ENCODE data around the gene ZGPAT.

- TF ChIP-seq CTCF (IDR thresholded peaks at IDR 0.05), result no peak
- peak in 1 of 2 donors; percentile 13 for TF ChIP-seq POLR2AphosphoS5 (IDR thresholded peaks at IDR 0.05)
- no peak for TF ChIP-seq POLR2A (IDR thresholded peaks at IDR 0.05; ENCODE audit: low read depth)
- no peak for TF ChIP-seq EP300 (IDR thresholded peaks at IDR 0.05)
Observed at GRCh38 chr20:63735859-63736718, 28.2 kb downstream of the ZGPAT start, which contains the start of gene LIME1.
